ENCODE data around the gene CCNDBP1.

CCNDBP1 gene

GRCh38 chr15:43243020-43243645 lies 57.9 kb downstream of the CCNDBP1 start:
- DNase-seq (ENCODE audit: low read depth in 2 of 2): no peak

- DNase-seq (ENCODE audit: low read depth in 2 of 2): no peak
Observed at GRCh38 chr15:43244092-43244491, 58.9 kb downstream of the CCNDBP1 start.

- DNase-seq (ENCODE audit: low read depth in 2 of 2): no peak
Observed at GRCh38 chr15:43246261-43246774, 61.1 kb downstream of the CCNDBP1 start.
